ENCODE measurements around the gene ADGRG3. TPM values are rescaled to one million over a fixed set of nuclear protein-coding genes. Genes with fewer than 3 reads are reported as not detected.

The ADGRG3 gene
- total and polyA plus RNA-seq, 11 donors: 0.12 to 1.4 (median 0.53) TPM

- peak in 3 of 5 donors; percentile 40 to 54 (median 50) for DNase-seq
- ATAC-seq: peak; percentile 33 to 85 (median 54)
These were observed 412 bp upstream of the ADGRG3 start for GRCh38 chr16:57667526-57668262.

GRCh38 chr16:57668630-57669475 is 747 bp downstream of the ADGRG3 start:
- 86 to 95% (median 90%) methylated on average over 17 to 20 of the region's 20 CpGs for WGBS, 4 donors
- H3K27ac ChIP-seq: peak overlapping the region in 2 of 12 donors; percentile 2 to 17
- peaks cover 0 to 17% (median 0%) of the 10 kb centered on the region in 12 donors for H3K4me1 ChIP-seq
- peaks cover 0 to 7% (median 0%) of the 10 kb centered on the region in 9 donors for H3K36me3 ChIP-seq
- DNase-seq (peak in 2 of 5 donors; percentile 19 to 25), ATAC-seq (no peak)
- TF ChIP-seq POLR2A (IDR thresholded peaks at IDR 0.05): no peak
- TF ChIP-seq CTCF (IDR thresholded peaks at IDR 0.05): no peak
- peak overlapping the region in 1 of 12 donors; percentile 25 for H3K4me3 ChIP-seq
- peaks cover 0 to 4% (median 0%) of the 10 kb centered on the region in 9 donors for H3K27me3 ChIP-seq
- no peaks in the 10 kb centered on the region for H3K9me3 ChIP-seq
- intact Hi-C loops (cut with DNase I): no loop called here

More at GRCh38 chr16:57667526-57668262, 412 bp upstream of the ADGRG3 start:
- H3K9me3 ChIP-seq: no peaks in the 10 kb centered on the region
- H3K4me1 ChIP-seq: peaks cover 0 to 17% (median 0%) of the 10 kb centered on the region in 12 donors
- H3K4me3 ChIP-seq: peak overlapping the region in 1 of 12 donors; percentile 25
- no peaks in the 10 kb centered on the region for H3K27me3 ChIP-seq
- intact Hi-C loops (cut with DNase I): no loop called here
- H3K27ac ChIP-seq: peak overlapping the region in 3 of 12 donors; percentile 26 to 49 (median 44)
- peaks cover 0 to 9% (median 0%) of the 10 kb centered on the region in 9 donors for H3K36me3 ChIP-seq
- 64 to 73% (median 72%) methylated on average over 13 to 17 of the region's 17 CpGs for WGBS, 4 donors
- peak in 5 of 12 donors; percentile 4 to 27 (median 14) for TF ChIP-seq CTCF (IDR thresholded peaks at IDR 0.05)
- TF ChIP-seq POLR2A (IDR thresholded peaks at IDR 0.05): no peak

- DNase-seq (peak in 2 of 5 donors; percentile 17 to 39), ATAC-seq (no peak)
- peaks cover 0 to 17% (median 0%) of the 10 kb centered on the region in 12 donors for H3K4me1 ChIP-seq
- H3K27ac ChIP-seq: no peak overlapping the region
- WGBS, 4 donors: 85 to 94% (median 92%) methylated on average over 10 to 12 of the region's 12 CpGs
- H3K36me3 ChIP-seq: peaks cover 0 to under 1% (median 0%) of the 10 kb centered on the region in 9 donors
- peaks cover 0 to 4% (median 0%) of the 10 kb centered on the region in 9 donors for H3K27me3 ChIP-seq
- no peak overlapping the region for H3K4me3 ChIP-seq
- intact Hi-C loops (cut with DNase I): loop anchor here in 2 of 10 donors (5.0 kb wide), 2 partner anchors 48 to 53 kb away; no protein-coding TSS in a partner anchor
- TF ChIP-seq POLR2A (IDR thresholded peaks at IDR 0.05) (no peak), CTCF (IDR thresholded peaks at IDR 0.05) (no peak)
- no peaks in the 10 kb centered on the region for H3K9me3 ChIP-seq
These were observed 1.5 kb downstream of the ADGRG3 start for GRCh38 chr16:57669476-57670162.
